Astrocyte of the spinal cord (primary cell): ENCODE data around the gene LIN9.
"Not testable (repeated sequence)": the region's sequence is repeated elsewhere in the genome, so short reads cannot be mapped to it uniquely, and the experiment has no call there.

Experiments
- DNase-seq: peaks from one replicate; pipeline ENCODE4 v3.0.0; 2011; ENCODE audit warnings: low read depth, low spot score
- H3K4me3 ChIP-seq: 2 replicates; pipeline ENCODE4 v1.5.1; 2011; ENCODE audit warnings: low read depth, mild to moderate bottlenecking, low read length, moderate library complexity
- in situ Hi-C: cut with HindIII; loops from 2 replicates; pipeline ENCODE4 v1.10.0; 2017; ENCODE audit warnings: low sequenced_read_pairs
- TF ChIP-seq, protein P1 (sequence below): IDR thresholded peaks from 2 replicates; pipeline ENCODE4 v1.5.1; 2012; ENCODE audit warnings: low read depth, mild to moderate bottlenecking, low read length, inconsistent platforms

Gene LIN9

DNA sequence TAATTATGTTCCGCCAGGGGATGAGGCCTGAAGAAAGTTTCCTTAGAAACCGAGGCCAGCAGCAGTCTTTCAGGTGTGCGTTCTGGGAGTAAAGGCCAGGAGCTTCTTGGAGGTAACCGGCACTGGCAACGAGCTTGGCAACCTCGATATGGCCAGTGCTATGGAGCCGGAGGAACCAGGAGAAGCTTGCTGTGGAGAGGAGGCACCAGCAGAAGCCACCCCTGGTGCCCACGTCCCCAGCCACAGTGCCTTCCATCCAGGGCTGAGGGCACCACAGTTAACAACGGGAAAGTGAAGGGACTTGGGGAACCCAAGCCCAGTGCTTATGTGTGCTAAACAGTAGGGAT is 41.5 kb upstream of the LIN9 start:
- DNase-seq: no peak
- H3K4me3 ChIP-seq: no peak overlapping the region
- TF ChIP-seq, protein P1, sequence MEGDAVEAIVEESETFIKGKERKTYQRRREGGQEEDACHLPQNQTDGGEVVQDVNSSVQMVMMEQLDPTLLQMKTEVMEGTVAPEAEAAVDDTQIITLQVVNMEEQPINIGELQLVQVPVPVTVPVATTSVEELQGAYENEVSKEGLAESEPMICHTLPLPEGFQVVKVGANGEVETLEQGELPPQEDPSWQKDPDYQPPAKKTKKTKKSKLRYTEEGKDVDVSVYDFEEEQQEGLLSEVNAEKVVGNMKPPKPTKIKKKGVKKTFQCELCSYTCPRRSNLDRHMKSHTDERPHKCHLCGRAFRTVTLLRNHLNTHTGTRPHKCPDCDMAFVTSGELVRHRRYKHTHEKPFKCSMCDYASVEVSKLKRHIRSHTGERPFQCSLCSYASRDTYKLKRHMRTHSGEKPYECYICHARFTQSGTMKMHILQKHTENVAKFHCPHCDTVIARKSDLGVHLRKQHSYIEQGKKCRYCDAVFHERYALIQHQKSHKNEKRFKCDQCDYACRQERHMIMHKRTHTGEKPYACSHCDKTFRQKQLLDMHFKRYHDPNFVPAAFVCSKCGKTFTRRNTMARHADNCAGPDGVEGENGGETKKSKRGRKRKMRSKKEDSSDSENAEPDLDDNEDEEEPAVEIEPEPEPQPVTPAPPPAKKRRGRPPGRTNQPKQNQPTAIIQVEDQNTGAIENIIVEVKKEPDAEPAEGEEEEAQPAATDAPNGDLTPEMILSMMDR: no peak
- in situ Hi-C loops: no loop called here

GRCh38 chr1:226349801-226350518 is 41.0 kb upstream of the LIN9 start:
- H3K4me3 ChIP-seq: no peak overlapping the region
- in situ Hi-C loops: no loop called here
- DNase-seq: no peak
- TF ChIP-seq, protein P1: no peak

DNA sequence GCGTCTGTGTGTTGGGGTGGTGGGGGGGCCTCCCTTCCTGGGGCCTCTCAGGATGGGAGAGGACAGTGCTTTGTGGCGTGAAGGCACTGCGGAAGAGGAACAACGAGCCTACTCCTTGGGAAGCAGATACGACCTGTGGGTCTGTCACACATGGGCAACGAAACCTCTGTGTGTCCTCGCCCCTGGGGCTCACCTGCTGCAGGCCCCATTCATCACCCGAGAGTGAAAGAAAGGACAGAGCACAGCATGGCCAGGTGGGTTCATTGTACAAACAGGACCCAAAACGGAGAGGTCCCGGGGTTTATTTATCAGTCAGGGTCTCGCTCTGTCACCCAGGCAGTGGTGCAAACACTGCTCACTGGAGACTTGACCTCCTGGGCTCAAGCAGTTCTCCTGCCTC is 40.1 kb upstream of the LIN9 start:
- in situ Hi-C loops: no loop called here
- no peak overlapping the region for H3K4me3 ChIP-seq
- TF ChIP-seq, protein P1: no peak
- DNase-seq: no peak

DNA sequence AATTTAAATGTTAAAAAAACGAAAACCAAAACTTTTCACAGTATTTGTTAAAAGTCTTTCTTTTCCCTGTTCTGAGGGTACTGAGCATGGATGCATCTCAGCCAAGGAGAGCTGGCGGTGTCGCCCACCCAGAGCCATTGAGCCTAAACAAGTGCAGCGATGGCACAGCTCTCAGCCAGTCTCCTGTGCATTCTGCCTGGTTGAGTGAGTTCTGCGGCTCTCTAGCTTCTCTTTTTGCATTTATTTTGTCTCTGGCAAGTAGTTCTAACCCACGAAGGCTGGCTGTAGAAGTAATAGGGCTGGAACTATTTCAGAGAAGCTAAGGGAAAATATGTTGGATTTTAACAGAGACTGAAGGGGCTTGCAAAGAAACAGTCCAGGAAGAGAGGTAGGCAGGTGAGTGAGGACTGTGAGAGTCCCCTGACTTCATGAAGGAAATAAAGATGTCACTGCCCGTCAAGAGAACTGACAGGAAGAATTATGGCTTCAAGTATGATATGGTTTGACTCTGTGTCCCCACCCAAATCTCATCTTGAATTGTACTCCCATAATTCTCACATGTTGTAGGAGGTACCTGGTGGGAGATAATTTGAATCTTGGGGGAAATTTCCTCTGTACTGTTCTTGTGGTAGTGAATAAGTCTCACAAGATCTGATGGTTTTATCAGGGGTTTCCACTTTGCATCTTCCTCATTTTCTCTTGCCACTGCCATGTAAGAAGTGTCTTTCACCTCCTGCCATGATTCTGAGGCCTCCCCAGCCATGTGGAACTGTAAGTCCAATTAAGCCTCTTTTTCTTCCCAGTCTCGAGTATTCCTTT is 35.7 kb upstream of the LIN9 start:
- no peak for DNase-seq
- in situ Hi-C loops: no loop called here
- TF ChIP-seq, protein P1: no peak
- no peak overlapping the region for H3K4me3 ChIP-seq

DNA sequence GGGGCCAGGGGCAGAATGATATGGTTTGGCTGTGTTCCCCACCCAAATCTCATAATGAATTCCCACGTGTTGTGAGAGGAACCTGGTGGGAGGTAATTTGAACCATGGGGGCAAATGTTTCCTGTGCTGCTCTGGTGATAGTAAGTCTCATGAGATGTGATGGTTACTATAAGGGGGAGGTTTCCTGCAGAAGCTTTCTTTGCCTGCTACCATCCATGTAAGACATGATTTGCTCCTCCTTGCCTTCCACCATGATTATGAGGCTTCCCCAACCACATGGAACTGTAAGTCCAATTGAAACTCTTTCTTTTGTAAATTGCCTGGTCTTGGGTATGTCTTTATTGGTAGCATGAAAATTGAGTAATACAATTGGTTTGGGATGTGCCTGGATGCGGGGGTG is 33.7 kb upstream of the LIN9 start:
- H3K4me3 ChIP-seq: no peak overlapping the region
- in situ Hi-C loops: no loop called here
- DNase-seq: no peak
- TF ChIP-seq, protein P1: no peak

GRCh38 chr1:226340111-226340510 is 31.1 kb upstream of the LIN9 start:
- in situ Hi-C loops, DNase-seq: not testable (repeated sequence)

GRCh38 chr1:226337276-226337875 is 28.4 kb upstream of the LIN9 start:
- in situ Hi-C loops: no loop called here
- TF ChIP-seq, protein P1: no peak
- no peak overlapping the region for H3K4me3 ChIP-seq
- no peak for DNase-seq

More at GRCh38 chr1:226340111-226340510, 31.1 kb upstream of the LIN9 start:
- H3K4me3 ChIP-seq: not testable (repeated sequence)
